Measurements from ENCODE around the gene ADAMTS16. TPM values are rescaled to one million over a fixed set of nuclear protein-coding genes. Genes with fewer than 3 reads are reported as not detected.

Gene ADAMTS16
- total and polyA plus RNA-seq, 2 donors (not counting 3 experiments of a cell fraction or from before 2014, with no cell fraction given): not detected

GRCh38 chr5:5219541-5219940 is 79.4 kb downstream of the ADAMTS16 start:
- dilution Hi-C loops (cut with MboI; ENCODE audit: extremely low pct_ligation_motif_present, low sequenced_read_pairs): no loop called here
- Histone ChIP-seq H3K4me1 (ENCODE audit: control insufficient read depth, extremely low read depth, insufficient read depth, low read length) (no peaks in the 10 kb centered on the region), H3K9me3 (replicated peaks; ENCODE audit: control insufficient read depth, insufficient read depth, low read length) (peaks cover 7% of the 10 kb centered on the region), H3K79me2 (ENCODE audit: control insufficient read depth, insufficient read depth, low read length) (no peaks in the 10 kb centered on the region), H3K27ac (ENCODE audit: insufficient read depth, low read depth, low read length) (no peak overlapping the region), H3K9me1 (replicated peaks; ENCODE audit: control insufficient read depth, extremely low read depth, insufficient read depth, low read length) (no peaks in the 10 kb centered on the region), H2AFZ (ENCODE audit: low read depth, low read length) (no peak overlapping the region), H3K4me3 (replicated peaks in 1 of 3; ENCODE audit: insufficient read depth in 1 of 3, low read depth in 1 of 3, low read length in 3 of 3) (no peak overlapping the region), H3K9ac (replicated peaks; ENCODE audit: extremely low read depth, insufficient read depth, low read length) (no peak overlapping the region), H3K36me3 (ENCODE audit: control insufficient read depth in 2 of 2, extremely low read depth in 1 of 2, insufficient read depth in 2 of 2, low read length in 2 of 2) (no peaks in the 10 kb centered on the region), H3K4me2 (ENCODE audit: insufficient read depth, low read length) (no peak overlapping the region), H4K20me1 (replicated peaks; ENCODE audit: control insufficient read depth, extremely low read depth, insufficient read depth, low read length) (no peaks in the 10 kb centered on the region), H3K27me3 (ENCODE audit: control insufficient read depth in 2 of 2, insufficient read depth in 2 of 2, low read length in 2 of 2) (no peaks in the 10 kb centered on the region)
- ChIA-PET POLR2A (no interaction called here), CTCF (no interaction called here)
- TF ChIP-seq MAX (IDR thresholded peaks at IDR 0.05; ENCODE audit: insufficient read depth, insufficient read length): no peak
- no peak for TF ChIP-seq GATA2 (IDR thresholded peaks at IDR 0.05; ENCODE audit: insufficient read depth, insufficient read length, low read depth, low read length)
- TF ChIP-seq MYC (IDR thresholded peaks at IDR 0.05; ENCODE audit: low read depth, low read length): no peak
- no peak for TF ChIP-seq EZH2 (IDR thresholded peaks at IDR 0.05; ENCODE audit: borderline replicate concordance, low read depth, low read length, severe bottlenecking)
- TF ChIP-seq POLR2AphosphoS5 (IDR thresholded peaks at IDR 0.05; ENCODE audit: insufficient read depth, low read depth, low read length): no peak
- TF ChIP-seq FOS (IDR thresholded peaks at IDR 0.05; ENCODE audit: borderline replicate concordance, insufficient read depth, low read length): no peak
- TF ChIP-seq CTCF (IDR thresholded peaks at IDR 0.05; ENCODE audit: extremely low read depth in 1 of 2, insufficient read depth in 1 of 2, low read depth in 1 of 2, low read length in 2 of 2): no peak
- no peak for TF ChIP-seq JUN (IDR thresholded peaks at IDR 0.05; ENCODE audit: borderline replicate concordance, insufficient read depth, insufficient read length, low read depth)
- no peak for TF ChIP-seq POLR2A (IDR thresholded peaks at IDR 0.05; ENCODE audit: low read depth, low read length)
- DNase-seq (ENCODE audit: low read depth, low spot score): no peak
- no TSS peak for BruUV-seq (replicated peaks)
- intact Hi-C loops (cut with micrococcal nuclease): no loop called here
- no peak for FAIRE-seq

Data from endothelial cell of umbilical vein (primary cell).